SK-N-SH treated with all-trans-retinoic acid at 6 μM for 48 hours (cell line): ENCODE results near the gene RRBP1.

Experiments used
- ARNTL ChIP-seq: fragments of 450-650 bp; formaldehyde crosslinking; IDR thresholded peaks from 2 replicates; pipeline ENCODE4 v1.5.0; 2020; ENCODE audit warnings: low read depth, mild to moderate bottlenecking, moderate library complexity, borderline replicate concordance
- BACH2 ChIP-seq: fragments of 250-450 bp; sonication (Bioruptor Pico); IDR thresholded peaks from 2 replicates; pipeline ENCODE4 v1.9.0; 2021; ENCODE audit warnings: mild to moderate bottlenecking, borderline replicate concordance
- CSDC2 ChIP-seq: fragments of 250-450 bp; sonication (Bioruptor Pico); IDR thresholded peaks from 2 replicates; pipeline ENCODE4 v1.5.0; 2020; ENCODE audit warnings: mild to moderate bottlenecking, moderate library complexity
- ESRRG ChIP-seq: fragments of 250-450 bp; sonication (Bioruptor Pico); IDR thresholded peaks from 2 replicates; pipeline ENCODE4 v1.6.1; 2021; ENCODE audit warnings: mild to moderate bottlenecking
- GLIS3 ChIP-seq: fragments of 250-450 bp; sonication (Bioruptor Pico); IDR thresholded peaks from 2 replicates; pipeline ENCODE4 v1.5.0; 2020; ENCODE audit warnings: mild to moderate bottlenecking, moderate library complexity
- RARB ChIP-seq: fragments of 250-450 bp; sonication (Bioruptor Pico); IDR thresholded peaks from 2 replicates; pipeline ENCODE4 v1.8.0; 2021; ENCODE audit warnings: mild to moderate bottlenecking, moderate library complexity
- SNAI2 ChIP-seq: fragments of 250-450 bp; sonication (Bioruptor Pico); IDR thresholded peaks from 2 replicates; pipeline ENCODE4 v1.5.0; 2020; ENCODE audit warnings: mild to moderate bottlenecking, moderate library complexity
- ZC3H10 ChIP-seq: fragments of 250-450 bp; sonication (Bioruptor Pico); IDR thresholded peaks from 2 replicates; pipeline ENCODE4 v1.5.1; 2021; ENCODE audit warnings: mild to moderate bottlenecking, moderate library complexity
- ZFP3 ChIP-seq: fragments of 250-450 bp; sonication (Bioruptor Pico); IDR thresholded peaks from 2 replicates; pipeline ENCODE4 v1.5.0; 2020; ENCODE audit warnings: mild to moderate bottlenecking, moderate library complexity
- ZFP30 ChIP-seq: fragments of 450-650 bp; formaldehyde crosslinking; IDR thresholded peaks from 2 replicates; pipeline ENCODE4 v1.5.0; 2022; ENCODE audit warnings: mild to moderate bottlenecking, moderate library complexity
- ZNF565 ChIP-seq: fragments of 450-650 bp; formaldehyde crosslinking; conservative IDR thresholded peaks from 2 replicates; pipeline ENCODE4 v1.5.0; 2020; ENCODE audit warnings: low read depth, mild to moderate bottlenecking, moderate library complexity
- ZNF8 ChIP-seq: fragments of 450-650 bp; formaldehyde crosslinking; IDR thresholded peaks from 2 replicates; pipeline ENCODE4 v1.5.0; 2020; ENCODE audit warnings: mild to moderate bottlenecking, moderate library complexity
- TF ChIP-seq, protein P1 (sequence below): fragments of 250-450 bp; sonication (Bioruptor Pico); IDR thresholded peaks from 2 replicates; pipeline ENCODE4 v1.8.0; 2020; ENCODE audit warnings: mild to moderate bottlenecking, moderate library complexity, borderline replicate concordance
- TF ChIP-seq, protein P2 (sequence below): fragments of 250-450 bp; sonication (Bioruptor Pico); IDR thresholded peaks from 2 replicates; pipeline ENCODE4 v1.5.1; 2020; ENCODE audit warnings: low read depth, mild to moderate bottlenecking, moderate library complexity

DNA sequence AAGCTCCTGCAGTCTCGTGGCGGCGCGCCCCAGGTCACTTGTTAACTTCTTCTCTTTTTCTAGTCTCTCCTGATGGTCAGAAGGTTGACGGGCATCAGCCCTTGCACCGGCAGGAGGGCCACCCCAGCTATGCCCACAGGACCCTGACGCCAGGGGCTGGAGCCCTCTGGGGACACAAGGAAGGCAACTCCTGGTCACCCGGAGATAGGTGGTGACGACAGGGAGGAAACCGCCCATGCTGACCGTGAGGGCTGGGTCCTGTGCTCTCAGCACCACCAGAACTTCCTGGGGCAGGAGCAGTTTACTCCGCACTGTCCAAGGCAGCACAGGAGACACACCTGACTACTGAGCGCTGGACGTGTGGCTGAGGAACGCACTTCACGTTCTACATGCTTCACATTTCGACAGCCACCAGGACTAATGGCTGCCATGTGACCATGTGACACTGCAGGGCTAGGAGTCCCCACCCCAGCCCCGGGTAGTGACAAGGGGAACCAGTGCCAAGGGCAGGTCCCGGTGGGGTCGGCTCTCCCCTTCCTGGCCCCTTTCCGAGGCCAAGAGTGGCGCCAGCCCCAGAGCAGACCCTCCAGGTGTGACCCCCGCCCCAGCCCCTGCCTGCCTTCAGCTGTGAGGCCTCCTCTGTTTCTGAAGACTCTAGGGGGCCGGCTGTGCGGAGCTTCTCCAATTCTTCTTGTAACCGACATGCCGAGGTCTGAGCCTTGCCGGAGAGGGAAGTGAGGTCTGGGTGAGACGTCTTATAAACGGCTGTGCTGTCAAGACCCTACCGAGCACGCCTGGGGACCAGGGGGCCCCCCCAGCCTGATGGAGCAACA lies 67.0 kb downstream of the RRBP1 start:
- no peak for TF ChIP-seq ESRRG (CRISPR knock-in tag)
- TF ChIP-seq ZNF565 (CRISPR knock-in tag) = no peak
- no peak for TF ChIP-seq GLIS3
- no peak for TF ChIP-seq RARB (CRISPR knock-in tag)
- no peak for TF ChIP-seq ZNF8 (CRISPR knock-in tag)
- TF ChIP-seq ARNTL (CRISPR knock-in tag) = no peak
- TF ChIP-seq, protein P1, sequence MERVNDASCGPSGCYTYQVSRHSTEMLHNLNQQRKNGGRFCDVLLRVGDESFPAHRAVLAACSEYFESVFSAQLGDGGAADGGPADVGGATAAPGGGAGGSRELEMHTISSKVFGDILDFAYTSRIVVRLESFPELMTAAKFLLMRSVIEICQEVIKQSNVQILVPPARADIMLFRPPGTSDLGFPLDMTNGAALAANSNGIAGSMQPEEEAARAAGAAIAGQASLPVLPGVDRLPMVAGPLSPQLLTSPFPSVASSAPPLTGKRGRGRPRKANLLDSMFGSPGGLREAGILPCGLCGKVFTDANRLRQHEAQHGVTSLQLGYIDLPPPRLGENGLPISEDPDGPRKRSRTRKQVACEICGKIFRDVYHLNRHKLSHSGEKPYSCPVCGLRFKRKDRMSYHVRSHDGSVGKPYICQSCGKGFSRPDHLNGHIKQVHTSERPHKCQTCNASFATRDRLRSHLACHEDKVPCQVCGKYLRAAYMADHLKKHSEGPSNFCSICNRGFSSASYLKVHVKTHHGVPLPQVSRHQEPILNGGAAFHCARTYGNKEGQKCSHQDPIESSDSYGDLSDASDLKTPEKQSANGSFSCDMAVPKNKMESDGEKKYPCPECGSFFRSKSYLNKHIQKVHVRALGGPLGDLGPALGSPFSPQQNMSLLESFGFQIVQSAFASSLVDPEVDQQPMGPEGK (CRISPR knock-in tag) = no peak
- TF ChIP-seq ZC3H10 (CRISPR knock-in tag) = no peak
- no peak for TF ChIP-seq SNAI2
- TF ChIP-seq, protein P2, sequence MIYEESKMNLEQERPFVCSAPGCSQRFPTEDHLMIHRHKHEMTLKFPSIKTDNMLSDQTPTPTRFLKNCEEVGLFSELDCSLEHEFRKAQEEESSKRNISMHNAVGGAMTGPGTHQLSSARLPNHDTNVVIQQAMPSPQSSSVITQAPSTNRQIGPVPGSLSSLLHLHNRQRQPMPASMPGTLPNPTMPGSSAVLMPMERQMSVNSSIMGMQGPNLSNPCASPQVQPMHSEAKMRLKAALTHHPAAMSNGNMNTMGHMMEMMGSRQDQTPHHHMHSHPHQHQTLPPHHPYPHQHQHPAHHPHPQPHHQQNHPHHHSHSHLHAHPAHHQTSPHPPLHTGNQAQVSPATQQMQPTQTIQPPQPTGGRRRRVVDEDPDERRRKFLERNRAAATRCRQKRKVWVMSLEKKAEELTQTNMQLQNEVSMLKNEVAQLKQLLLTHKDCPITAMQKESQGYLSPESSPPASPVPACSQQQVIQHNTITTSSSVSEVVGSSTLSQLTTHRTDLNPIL = no peak
- TF ChIP-seq CSDC2 = no peak
- TF ChIP-seq ZFP30 (CRISPR knock-in tag) = no peak
- TF ChIP-seq ZFP3 (CRISPR knock-in tag) = no peak
- TF ChIP-seq BACH2 (CRISPR knock-in tag) = no peak
